IPS-18c (cell line): ENCODE measurements around the gene TM4SF4.

Source experiments
- H3K4me3 ChIP-seq: 2 replicates; pipeline ENCODE4 v1.7.0; 2013; ENCODE audit warnings: low read depth, mild to moderate bottlenecking, low read length, moderate library complexity; ENCODE audit not compliant: insufficient read depth
- H3K9me3 ChIP-seq: one replicate; pipeline ENCODE4 v1.6.1; 2013; ENCODE audit warnings: mild to moderate bottlenecking, low read length, moderate library complexity; ENCODE audit not compliant: control insufficient read depth, insufficient read depth

The TM4SF4 gene

GRCh38 chr3:149473357-149474249 is 894 bp upstream of the TM4SF4 start:
- H3K9me3 ChIP-seq: no peaks in the 10 kb centered on the region
- H3K4me3 ChIP-seq: no peak overlapping the region

- Histone ChIP-seq H3K9me3 (no peaks in the 10 kb centered on the region), H3K4me3 (no peak overlapping the region)
Observed at GRCh38 chr3:149475451-149476060, 1.1 kb downstream of the TM4SF4 start.

DNA sequence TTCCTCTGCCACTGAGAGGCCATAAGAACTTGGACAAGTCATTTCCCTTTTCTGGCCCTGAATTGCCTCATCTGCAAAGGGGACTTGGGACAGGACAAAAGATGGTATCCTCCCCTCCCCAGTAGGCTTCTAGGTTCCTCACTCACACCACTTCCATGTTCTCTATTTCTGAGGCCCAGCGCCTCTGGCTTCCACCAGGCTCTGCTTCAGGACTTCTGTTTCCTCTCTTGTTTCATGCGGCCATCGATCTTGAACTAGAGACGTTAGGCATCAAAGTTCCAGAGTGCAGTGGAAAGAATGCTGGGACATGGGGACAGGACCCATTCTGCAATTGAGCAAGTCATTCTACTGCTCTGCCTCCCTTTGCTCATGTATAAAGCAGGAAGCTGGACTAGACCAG is 1.7 kb downstream of the TM4SF4 start:
- H3K9me3 ChIP-seq: no peaks in the 10 kb centered on the region
- H3K4me3 ChIP-seq: no peak overlapping the region

DNA sequence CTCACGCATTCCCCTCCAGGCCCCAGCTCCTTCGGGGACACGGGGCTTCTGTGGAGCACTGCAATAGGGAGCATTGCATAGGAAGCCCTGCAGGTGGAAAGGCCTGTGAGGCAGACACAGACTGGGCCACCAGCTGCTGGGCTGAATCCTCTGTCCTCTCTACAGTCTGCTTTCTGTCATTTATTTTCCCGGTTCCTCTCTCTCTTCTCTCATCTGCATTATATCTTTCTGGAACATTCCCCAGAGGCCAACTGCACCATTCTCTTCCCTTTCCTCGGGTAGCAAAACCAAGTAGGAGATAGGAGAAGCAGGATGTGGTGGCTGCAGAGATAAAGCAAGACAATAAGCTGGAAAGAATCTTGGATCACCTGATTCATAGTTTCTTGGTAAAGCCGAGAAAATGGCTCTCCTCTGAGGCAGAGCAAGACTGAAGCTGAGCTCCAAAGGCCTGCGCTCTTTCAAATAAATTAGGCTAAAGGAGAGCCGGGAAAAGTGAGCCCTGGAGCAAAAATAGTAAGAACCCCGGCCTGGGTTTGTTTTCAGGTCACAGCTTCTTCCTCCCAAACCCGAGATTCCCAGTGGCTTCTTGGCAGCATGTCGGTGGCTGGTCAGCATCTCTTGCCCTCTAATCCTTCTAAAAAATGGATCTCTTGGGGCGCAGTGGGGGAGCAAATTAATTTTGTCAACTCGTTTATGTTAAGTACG is 5.3 kb downstream of the TM4SF4 start:
- Histone ChIP-seq H3K4me3 (no peak overlapping the region), H3K9me3 (no peaks in the 10 kb centered on the region)

DNA sequence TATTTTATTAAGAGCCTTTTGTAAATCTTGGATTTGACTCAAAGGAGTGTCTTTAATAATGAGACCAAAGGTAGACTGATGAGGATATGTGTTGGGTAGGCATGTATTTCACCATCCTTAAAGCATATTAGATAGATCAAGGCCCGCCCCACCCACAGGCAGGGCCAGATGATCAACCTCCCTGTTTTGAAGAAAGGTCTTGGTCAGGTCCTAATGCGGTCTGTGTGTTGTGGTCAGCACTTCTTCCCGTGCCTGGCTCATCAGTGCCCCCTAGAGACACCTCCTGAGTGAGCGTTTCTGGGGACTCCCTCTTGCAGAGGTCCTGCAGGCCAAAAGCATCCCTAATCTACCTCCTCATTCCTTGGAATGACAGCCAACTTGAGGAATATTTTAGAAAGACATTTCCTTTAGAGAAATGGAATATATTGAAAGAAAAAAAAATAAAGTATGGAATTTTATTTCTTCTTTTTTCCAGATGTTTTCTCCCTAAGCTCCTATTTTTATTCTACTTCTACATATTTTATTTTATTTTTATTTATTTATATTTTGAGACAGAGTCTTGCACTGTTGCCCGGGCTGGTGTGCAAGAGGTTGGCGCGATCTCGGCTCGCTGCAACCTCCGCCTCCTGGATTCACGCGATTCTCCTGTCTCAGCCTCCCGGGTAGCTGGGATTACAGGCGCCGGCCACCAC is 6.0 kb downstream of the TM4SF4 start:
- Histone ChIP-seq H3K9me3 (no peaks in the 10 kb centered on the region), H3K4me3 (no peak overlapping the region)

- H3K9me3 ChIP-seq: no peaks in the 10 kb centered on the region
- no peak overlapping the region for H3K4me3 ChIP-seq
Observed at GRCh38 chr3:149481056-149481455, 6.6 kb downstream of the TM4SF4 start.

- Histone ChIP-seq H3K4me3 (no peak overlapping the region), H3K9me3 (no peaks in the 10 kb centered on the region)
Observed at GRCh38 chr3:149481491-149481890, 7.0 kb downstream of the TM4SF4 start.

DNA sequence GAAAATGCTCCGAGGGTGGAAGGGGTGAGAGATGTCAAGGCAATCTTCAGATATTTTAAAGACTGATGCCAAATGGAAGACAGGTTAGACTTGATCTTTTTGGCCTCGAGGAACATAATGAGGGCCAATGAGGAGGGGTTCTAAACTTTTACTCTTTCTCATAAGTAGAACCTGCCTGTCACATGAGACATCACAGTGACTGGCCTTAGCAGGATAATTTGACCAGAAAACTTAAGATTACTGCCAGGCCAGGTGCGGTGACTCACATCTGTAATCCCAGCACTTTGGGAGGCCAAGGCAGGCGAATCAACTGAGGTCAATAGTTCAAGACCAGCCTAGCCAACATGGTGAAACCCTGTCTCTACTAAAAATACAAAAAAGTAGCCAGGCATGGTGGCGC is 12.2 kb downstream of the TM4SF4 start:
- Histone ChIP-seq H3K9me3 (no peaks in the 10 kb centered on the region), H3K4me3 (no peak overlapping the region)

DNA sequence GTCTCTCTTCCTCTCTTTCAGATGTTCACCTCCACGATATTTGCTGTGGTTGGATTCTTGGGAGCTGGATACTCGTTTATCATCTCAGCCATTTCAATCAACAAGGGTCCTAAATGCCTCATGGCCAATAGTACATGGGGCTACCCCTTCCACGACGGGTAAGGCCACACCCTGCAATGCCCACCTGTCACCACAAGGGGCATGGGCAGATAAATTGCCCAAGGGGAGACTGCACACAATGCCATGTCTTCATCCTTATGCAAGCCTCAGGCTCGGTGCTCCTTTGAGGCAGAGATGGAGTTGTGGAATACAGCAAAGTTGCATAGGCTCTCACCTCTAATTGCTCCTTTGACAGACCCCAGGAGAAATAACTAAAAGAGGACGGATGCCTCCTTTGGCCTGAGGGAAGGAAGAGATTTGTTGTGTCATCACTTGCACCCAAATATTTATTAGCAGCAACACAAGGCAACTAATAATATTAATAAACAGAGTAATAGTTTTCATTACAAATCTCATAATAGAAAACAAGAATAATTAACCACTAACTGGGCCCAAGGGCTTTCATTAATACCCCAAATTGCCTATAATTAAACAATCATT is 13.2 kb downstream of the TM4SF4 start:
- no peaks in the 10 kb centered on the region for H3K9me3 ChIP-seq
- no peak overlapping the region for H3K4me3 ChIP-seq

- Histone ChIP-seq H3K9me3 (no peaks in the 10 kb centered on the region), H3K4me3 (no peak overlapping the region)
Observed at GRCh38 chr3:149489060-149489690, 14.7 kb downstream of the TM4SF4 start.

- no peaks in the 10 kb centered on the region for H3K9me3 ChIP-seq
- no peak overlapping the region for H3K4me3 ChIP-seq
Observed at GRCh38 chr3:149490260-149490971, 15.9 kb downstream of the TM4SF4 start.

GRCh38 chr3:149493315-149494021 is 19.0 kb downstream of the TM4SF4 start:
- Histone ChIP-seq H3K4me3 (no peak overlapping the region), H3K9me3 (no peaks in the 10 kb centered on the region)

DNA sequence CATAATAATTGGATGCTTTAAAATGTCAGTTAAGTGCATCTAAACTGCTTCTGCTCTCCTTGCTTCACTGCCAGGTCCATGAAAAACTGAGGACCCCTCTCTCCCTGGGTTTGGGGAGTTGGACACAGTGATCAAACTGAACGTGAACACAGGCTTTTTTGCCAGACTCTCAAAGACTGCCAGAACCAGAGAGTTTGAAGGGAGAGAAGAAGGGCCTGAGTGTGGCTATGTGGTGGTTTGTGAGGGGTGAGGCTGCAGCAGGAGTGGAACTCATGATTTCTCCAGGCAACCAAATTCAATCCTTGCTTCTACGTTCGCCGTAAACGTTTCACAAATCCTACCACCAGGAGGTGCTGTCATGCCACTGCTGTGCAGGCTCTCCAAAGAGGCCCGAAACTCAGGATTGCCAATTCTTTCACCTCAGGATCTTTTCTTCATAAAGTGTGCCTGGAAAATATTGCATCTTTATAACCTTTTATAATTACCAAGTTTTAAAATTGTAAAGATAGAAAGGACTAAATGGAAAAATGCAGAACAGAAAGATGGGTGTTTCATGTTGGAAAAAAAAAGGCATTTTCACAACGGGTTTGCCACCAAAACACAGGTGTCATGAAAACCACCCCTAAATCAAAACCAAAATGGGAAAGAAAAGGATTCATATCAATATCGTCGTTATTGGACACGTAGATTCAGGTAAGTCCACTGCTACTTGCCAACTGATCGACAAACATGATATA is 19.7 kb downstream of the TM4SF4 start:
- Histone ChIP-seq H3K9me3 (no peaks in the 10 kb centered on the region), H3K4me3 (no peak overlapping the region)

GRCh38 chr3:149494759-149495580 is 20.5 kb downstream of the TM4SF4 start:
- H3K4me3 ChIP-seq: no peak overlapping the region; the same call in 1 of the 2 replicates
- no peaks in the 10 kb centered on the region for H3K9me3 ChIP-seq
